Kidney (tissue), 14 donors: ENCODE data around the gene GP5. TPM values are rescaled to one million over a fixed set of nuclear protein-coding genes. Genes with fewer than 3 reads are reported as not detected.

Experiments
- DNase-seq, 5 donors: peaks; one replicate each; pipeline ENCODE4 v3.0.0-alpha.2; 2013 to 2020
- FAIRE-seq: peaks from 2 replicates; lab custom pipeline; 2012; peaks lifted over from hg19 to GRCh38; lab: Jason Lieb, UNC
- H3K27ac ChIP-seq, 2 donors: one replicate each; pipeline ENCODE4 v1.7.0; 2013; ENCODE audit warnings: low read depth in 2 of 2, low read length in 2 of 2, inconsistent platforms in 1 of 2
- H3K27me3 ChIP-seq: one replicate; pipeline ENCODE4 v1.7.1; 2013; ENCODE audit warnings: low read length, inconsistent platforms; ENCODE audit not compliant: control insufficient read depth, insufficient read depth
- H3K36me3 ChIP-seq, 3 donors: one replicate each; pipeline versions ENCODE4 v1.7.0 to v1.7.1; 2013; ENCODE audit warnings: low read length in 3 of 3, control low read depth in 1 of 3, inconsistent platforms in 1 of 3; ENCODE audit not compliant: insufficient read depth in 3 of 3, control insufficient read depth in 2 of 3
- H3K4me1 ChIP-seq, 3 donors: one replicate each; pipeline versions ENCODE4 v1.7.0 to v1.7.1; 2013; ENCODE audit warnings: low read length in 3 of 3, inconsistent platforms in 1 of 3, low read depth in 1 of 3; ENCODE audit not compliant: control insufficient read depth in 2 of 3, insufficient read depth in 2 of 3
- H3K4me3 ChIP-seq, 3 donors: one replicate each; pipeline versions ENCODE4 v1.7.0 to v1.8.1; 2013; ENCODE audit warnings: low read length in 3 of 3, control low read depth in 1 of 3, inconsistent platforms in 1 of 3
- H3K9ac ChIP-seq, 3 donors: one replicate each; pipeline versions ENCODE4 v1.7.0 to v1.7.1; 2013; ENCODE audit warnings: low read length in 3 of 3, control low read depth in 1 of 3, inconsistent platforms in 1 of 3
- H3K9me3 ChIP-seq, 3 donors: one replicate each; pipeline versions ENCODE4 v1.7.0 to v1.7.1; 2013; ENCODE audit warnings: low read length in 3 of 3, control low read depth in 1 of 3, inconsistent platforms in 1 of 3; ENCODE audit not compliant: control insufficient read depth in 2 of 3, insufficient read depth in 1 of 3
- CTCF ChIP-seq: IDR thresholded peaks from 3 replicates; pipeline ENCODE4 v1.5.1; 2012; ENCODE audit warnings: mild to moderate bottlenecking, moderate library complexity, borderline replicate concordance; ENCODE audit not compliant: insufficient read depth; ENCODE audit errors: extremely low read depth
- intact Hi-C: fragments of 100-400 bp; cut with DNase I; formaldehyde crosslinking; loops from one replicate; pipeline ENCODE4 v1.11.1; 2022
- polyA plus RNA-seq: library from polyadenylated mRNA; stranded (reverse); fragments of 350-450 nt; fragmentation: Illumina TruSeq; extraction: RNeasy Lipid Tissue Mini Kit (QIAGEN cat#74804); gene quantifications from one replicate; pipeline ENCODE4 v1.2.3, GENCODE V29; 2014; ENCODE audit warnings: low read depth, low replicate concordance; ENCODE audit not compliant: insufficient read depth
- total RNA-seq: library from RNA; stranded (reverse); fragmentation: NEBNext Ultra II Directional; extraction: Animal tissue kit (Norgen Biotek cat#: 25700); gene quantifications from one replicate; pipeline ENCODE4 v1.2.1, GENCODE V29; 2021
- donor health status: control.
- donor health status: control.
- donor health status: control.
- donor health status: control.
- donor health status: control.
- donor health status: DM: yes; HTN: yes; CAD: no.
- donor health status: Normal renal cell carcinoma (clear cell type).

Gene GP5
- total and polyA plus RNA-seq, 2 donors from 2014 or later = 0.22 TPM; not detected in 1

GRCh38 chr3:194405766-194406165 is 6.7 kb upstream of the GP5 start:
- no peaks in the 10 kb centered on the region for H3K4me1 ChIP-seq
- H3K4me3 ChIP-seq = no peak overlapping the region
- DNase-seq (no peak), FAIRE-seq (no peak)
- intact Hi-C loops = no loop called here
- H3K27ac ChIP-seq = no peak overlapping the region
- H3K36me3 ChIP-seq = peaks cover 2 to 8% (median 6%) of the 10 kb centered on the region in 3 donors
- H3K9me3 ChIP-seq = no peaks in the 10 kb centered on the region
- H3K27me3 ChIP-seq = no peaks in the 10 kb centered on the region
- no peak overlapping the region for H3K9ac ChIP-seq
- no peak for TF ChIP-seq CTCF

DNA sequence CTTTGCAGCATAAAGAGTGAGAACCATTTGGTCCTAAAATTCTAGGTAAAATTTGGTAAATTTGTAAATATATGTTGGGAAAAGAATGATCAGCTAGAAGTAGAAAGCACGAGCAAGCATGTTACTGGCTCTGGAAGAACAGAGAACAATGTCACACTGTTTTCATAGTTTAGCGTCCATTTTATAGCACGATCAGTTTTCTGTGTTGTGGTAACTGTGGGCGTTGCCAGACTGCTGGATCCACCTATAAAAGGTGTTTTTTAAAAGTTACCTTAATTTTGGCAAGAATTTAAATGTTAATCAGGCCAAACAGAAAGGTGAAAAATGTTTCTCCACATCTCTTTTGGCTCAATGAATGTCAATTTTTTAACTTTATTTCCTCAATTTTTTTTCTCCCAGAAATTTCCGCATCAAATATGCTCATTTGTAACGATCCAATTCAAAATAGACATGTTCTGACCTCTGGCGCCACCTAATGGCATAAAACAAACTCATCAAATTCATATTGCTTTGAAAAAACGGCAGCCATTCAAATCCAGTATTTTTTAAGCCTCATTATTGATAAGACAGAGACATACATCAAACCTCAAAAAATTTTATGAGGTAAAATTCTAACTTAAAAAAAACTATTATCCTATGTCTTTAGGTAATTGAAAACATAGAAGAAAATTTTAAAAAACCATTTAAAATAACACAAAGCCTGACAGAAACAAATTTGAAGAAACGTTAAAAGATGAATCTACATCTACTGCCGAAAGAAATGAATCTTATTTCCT is 5.5 kb upstream of the GP5 start:
- DNase-seq (peak in 2 of 5 donors; percentile 50 to 71), FAIRE-seq (peak; percentile 81)
- Histone ChIP-seq H3K4me3 (no peak overlapping the region), H3K9me3 (no peaks in the 10 kb centered on the region), H3K27me3 (no peaks in the 10 kb centered on the region), H3K36me3 (peaks cover 2 to 8% (median 6%) of the 10 kb centered on the region in 3 donors), H3K9ac (no peak overlapping the region), H3K27ac (no peak overlapping the region), H3K4me1 (no peaks in the 10 kb centered on the region)
- peak; percentile 56 for TF ChIP-seq CTCF
- intact Hi-C loops = no loop called here

DNA sequence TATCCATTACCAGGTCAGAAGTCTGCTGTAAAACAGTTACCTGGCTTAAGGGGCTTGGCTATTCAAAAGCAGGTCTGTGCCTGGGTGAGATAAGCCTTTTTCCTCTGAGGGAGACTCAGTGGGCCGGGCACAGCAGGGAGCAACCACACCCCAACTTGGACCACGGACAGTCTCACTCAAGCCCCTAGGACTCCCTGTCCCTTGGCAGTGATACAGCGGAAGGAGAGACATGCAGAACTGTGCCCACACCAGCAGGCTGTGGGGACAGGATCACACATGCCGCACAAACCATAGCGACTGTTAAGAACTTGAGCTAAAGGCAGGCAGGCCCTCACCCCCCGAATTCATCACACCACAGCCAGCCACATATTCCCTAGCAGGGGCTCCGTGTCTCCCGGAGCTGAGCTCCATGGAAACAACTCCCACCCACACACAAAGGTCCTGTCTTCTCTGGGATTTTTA is 2.8 kb upstream of the GP5 start:
- intact Hi-C loops = no loop called here
- Histone ChIP-seq H3K27ac (no peak overlapping the region), H3K4me1 (peaks cover 0 to 3% (median 0%) of the 10 kb centered on the region in 3 donors), H3K9me3 (no peaks in the 10 kb centered on the region), H3K27me3 (peaks cover 8% of the 10 kb centered on the region), H3K4me3 (no peak overlapping the region), H3K36me3 (peaks cover 2 to 8% (median 2%) of the 10 kb centered on the region in 3 donors), H3K9ac (no peak overlapping the region)
- TF ChIP-seq CTCF = no peak
- FAIRE-seq = no peak
- DNase-seq = no peak
